Measurements from ENCODE around the gene RET. TPM values are rescaled to one million over a fixed set of nuclear protein-coding genes. Genes with fewer than 3 reads are reported as not detected.

RET gene
- total and polyA plus RNA-seq, 2 of the 8 experiments (the other 6 are each of a cell fraction or from before 2014, with no cell fraction given): 6.7 to 8.4 TPM

DNA sequence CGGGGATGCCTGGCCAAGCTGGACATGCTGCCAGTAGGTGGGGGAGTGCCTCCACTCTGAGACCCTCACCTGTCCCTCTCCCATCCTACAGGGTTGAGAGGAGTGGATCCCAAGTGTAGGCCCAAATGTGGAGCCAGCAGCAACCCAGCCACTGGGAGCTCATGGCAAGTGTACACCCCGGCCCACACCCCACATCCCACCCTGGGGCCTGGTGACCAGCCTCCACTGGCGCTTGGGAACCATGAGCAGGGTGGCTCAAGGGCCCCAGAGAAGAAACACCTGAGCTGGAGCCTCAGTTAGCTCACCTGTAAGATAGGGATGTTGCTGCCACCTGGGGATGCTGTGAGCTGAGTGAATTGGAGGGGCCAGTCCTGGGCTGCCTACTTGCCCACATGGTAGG, 10.4 kb upstream of the RET start (continued):
- no peak for TF ChIP-seq RBBP5 (IDR thresholded peaks at IDR 0.05; ENCODE audit: borderline replicate concordance, low read depth, low read length)
- TF ChIP-seq KDM1A (IDR thresholded peaks at IDR 0.05; ENCODE audit: borderline replicate concordance, low read length): no peak
- TF ChIP-seq, protein P1, sequence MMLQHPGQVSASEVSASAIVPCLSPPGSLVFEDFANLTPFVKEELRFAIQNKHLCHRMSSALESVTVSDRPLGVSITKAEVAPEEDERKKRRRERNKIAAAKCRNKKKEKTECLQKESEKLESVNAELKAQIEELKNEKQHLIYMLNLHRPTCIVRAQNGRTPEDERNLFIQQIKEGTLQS (IDR thresholded peaks at IDR 0.05; ENCODE audit: insufficient read depth, low read depth, low read length): no peak
- TF ChIP-seq TBP (IDR thresholded peaks at IDR 0.05; ENCODE audit: low read depth, low read length): no peak
- no peak for TF ChIP-seq POU5F1 (IDR thresholded peaks at IDR 0.05; ENCODE audit: low read depth, low read length)
- no peak for TF ChIP-seq CBX5 (IDR thresholded peaks at IDR 0.05; ENCODE audit: low read depth, low read length)

Measured in H1 (cell line).